ENCODE results near the gene C20orf173. TPM values are rescaled to one million over a fixed set of nuclear protein-coding genes. Genes with fewer than 3 reads are reported as not detected.
"Not testable (repeated sequence)": the region's sequence is repeated elsewhere in the genome, so short reads cannot be mapped to it uniquely, and the experiment has no call there.

Gene C20orf173
- total RNA-seq, 4 donors from 2014 or later: not detected

DNA sequence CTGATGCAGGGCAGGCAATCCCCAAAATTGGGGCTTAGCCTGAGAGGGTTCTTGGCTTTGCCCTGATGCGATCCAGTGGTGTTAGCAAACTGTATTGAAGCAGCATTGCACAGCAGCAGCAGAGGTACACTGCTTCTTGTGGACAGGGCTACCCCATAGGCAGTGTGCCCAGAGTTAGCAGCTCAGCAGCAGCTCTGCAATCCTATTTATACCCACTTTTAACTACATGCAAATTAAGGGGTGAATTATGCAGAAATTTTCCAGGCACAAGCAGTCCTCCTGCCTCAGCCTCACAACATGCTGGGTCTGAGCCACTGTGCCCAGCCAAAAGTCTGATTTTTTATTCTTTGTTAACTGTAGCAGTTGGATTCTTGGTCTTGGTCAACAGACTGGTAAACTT, 3.8 kb downstream of the C20orf173 start:
- Histone ChIP-seq H3K4me3 (no peak overlapping the region), H3K36me3 (no peaks in the 10 kb centered on the region), H3K27ac (no peak overlapping the region), H3K27me3 (no peaks in the 10 kb centered on the region), H3K4me1 (no peaks in the 10 kb centered on the region), H3K9me3 (no peaks in the 10 kb centered on the region)
- TF ChIP-seq EP300 (IDR thresholded peaks at IDR 0.05) (no peak), POLR2A (IDR thresholded peaks at IDR 0.05) (no peak)
- TF ChIP-seq, protein P1, sequence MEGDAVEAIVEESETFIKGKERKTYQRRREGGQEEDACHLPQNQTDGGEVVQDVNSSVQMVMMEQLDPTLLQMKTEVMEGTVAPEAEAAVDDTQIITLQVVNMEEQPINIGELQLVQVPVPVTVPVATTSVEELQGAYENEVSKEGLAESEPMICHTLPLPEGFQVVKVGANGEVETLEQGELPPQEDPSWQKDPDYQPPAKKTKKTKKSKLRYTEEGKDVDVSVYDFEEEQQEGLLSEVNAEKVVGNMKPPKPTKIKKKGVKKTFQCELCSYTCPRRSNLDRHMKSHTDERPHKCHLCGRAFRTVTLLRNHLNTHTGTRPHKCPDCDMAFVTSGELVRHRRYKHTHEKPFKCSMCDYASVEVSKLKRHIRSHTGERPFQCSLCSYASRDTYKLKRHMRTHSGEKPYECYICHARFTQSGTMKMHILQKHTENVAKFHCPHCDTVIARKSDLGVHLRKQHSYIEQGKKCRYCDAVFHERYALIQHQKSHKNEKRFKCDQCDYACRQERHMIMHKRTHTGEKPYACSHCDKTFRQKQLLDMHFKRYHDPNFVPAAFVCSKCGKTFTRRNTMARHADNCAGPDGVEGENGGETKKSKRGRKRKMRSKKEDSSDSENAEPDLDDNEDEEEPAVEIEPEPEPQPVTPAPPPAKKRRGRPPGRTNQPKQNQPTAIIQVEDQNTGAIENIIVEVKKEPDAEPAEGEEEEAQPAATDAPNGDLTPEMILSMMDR (IDR thresholded peaks at IDR 0.05): no peak
- WGBS, 2 donors: 100% methylated on average over 1 of the region's 1 CpG
- DNase-seq (ENCODE audit: low spot score in 2 of 2): no peak

DNA sequence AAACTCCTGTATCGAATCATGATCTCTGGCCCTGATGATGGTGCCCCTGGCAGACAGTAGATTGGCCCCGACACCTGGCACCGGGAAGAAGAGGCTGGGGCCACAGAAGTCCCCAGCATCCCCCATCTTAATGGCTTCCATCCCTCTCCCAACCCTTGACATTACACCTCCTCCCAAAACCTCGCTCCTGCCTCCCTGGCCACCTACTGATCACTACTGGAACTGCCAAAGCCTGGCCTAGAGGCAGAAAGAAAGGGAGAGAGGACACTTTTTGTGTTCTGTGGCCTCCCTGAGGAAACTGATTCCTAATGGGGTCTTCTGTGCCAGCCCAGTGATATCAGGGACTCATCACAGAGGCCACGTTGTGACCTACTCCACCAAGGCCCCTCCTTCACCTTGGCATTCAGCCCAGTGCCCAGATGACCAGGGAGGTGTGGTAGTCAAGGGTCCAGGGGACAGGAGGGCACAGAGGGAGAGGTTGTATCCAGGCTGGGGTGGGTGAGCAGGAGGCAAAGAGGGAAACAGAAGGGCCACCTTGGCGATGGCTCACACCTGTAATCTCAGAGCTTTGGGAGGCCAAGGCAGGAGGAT, 6.1 kb downstream of the C20orf173 start:
- Histone ChIP-seq H3K4me3 (no peak overlapping the region), H3K4me1 (no peaks in the 10 kb centered on the region), H3K9me3 (no peaks in the 10 kb centered on the region), H3K27me3 (no peaks in the 10 kb centered on the region), H3K27ac (no peak overlapping the region), H3K36me3 (no peaks in the 10 kb centered on the region)
- peak in 1 of 2 donors; percentile 22 for DNase-seq (ENCODE audit: low spot score in 2 of 2)
- 72 to 79% methylated on average over 6 of the region's 6 CpGs for WGBS, 2 donors
- no peak for TF ChIP-seq POLR2A (IDR thresholded peaks at IDR 0.05)
- TF ChIP-seq, protein P1 (IDR thresholded peaks at IDR 0.05): peak in 2 of 5 experiments; percentile 17 to 24
- no peak for TF ChIP-seq EP300 (IDR thresholded peaks at IDR 0.05)

DNA sequence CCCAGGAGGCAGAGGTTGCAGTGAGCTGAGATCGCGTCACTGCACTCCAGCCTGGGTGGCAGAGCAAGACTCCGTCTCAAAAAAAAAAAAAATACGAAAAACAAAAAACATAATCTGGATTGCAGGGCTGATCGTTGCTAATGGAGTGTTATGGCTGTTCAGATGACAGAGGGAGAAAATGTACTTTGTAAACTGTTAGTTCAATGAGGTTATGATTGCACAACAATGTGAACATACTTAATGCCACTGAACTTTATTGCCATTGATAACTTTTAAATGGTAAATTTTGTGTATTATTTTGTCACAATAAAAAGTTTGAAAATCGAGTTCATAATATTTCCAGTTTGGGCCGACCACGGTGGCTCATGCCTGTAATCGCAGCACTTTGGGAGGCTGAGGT, 10.5 kb downstream of the C20orf173 start:
- no peaks in the 10 kb centered on the region for H3K9me3 ChIP-seq
- H3K4me1 ChIP-seq: no peaks in the 10 kb centered on the region

DNA sequence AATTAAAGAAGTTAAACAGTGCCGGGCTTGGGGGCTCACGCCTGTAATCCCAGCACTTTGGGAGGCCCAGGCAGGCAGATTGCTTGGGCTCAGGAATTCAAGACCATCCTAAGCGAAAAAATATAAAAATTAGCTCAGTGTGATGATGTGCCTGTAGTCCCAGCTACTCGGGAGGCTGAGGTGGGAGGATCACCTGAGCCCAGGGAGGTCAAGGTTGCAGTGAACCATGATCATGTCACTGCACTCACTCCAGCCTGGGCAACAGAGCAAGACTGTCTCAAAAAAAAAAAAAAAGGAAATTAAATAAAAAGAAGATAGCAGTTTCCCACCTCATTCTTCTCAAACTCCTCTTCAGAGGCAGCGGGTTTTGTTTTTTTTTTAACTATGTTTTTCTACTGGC, 11.7 kb downstream of the C20orf173 start:
- not testable (repeated sequence) for H3K27ac ChIP-seq; H3K27me3 ChIP-seq; H3K9me3 ChIP-seq; DNase-seq (ENCODE audit: low spot score in 2 of 2); H3K4me3 ChIP-seq; H3K4me1 ChIP-seq
- peaks cover 0 to 31% (median 0%) of the 10 kb centered on the region in 3 donors for H3K36me3 ChIP-seq
- 84 to 94% methylated on average over 5 of the region's 5 CpGs for WGBS, 2 donors

More for the DNA sequence above, 10.5 kb downstream of the C20orf173 start:
- Histone ChIP-seq H3K27me3 (no peaks in the 10 kb centered on the region), H3K36me3 (peaks cover 0 to 19% (median 0%) of the 10 kb centered on the region in 3 donors), H3K4me3 (no peak overlapping the region), H3K27ac (no peak overlapping the region)
- no peak for DNase-seq (ENCODE audit: low spot score in 2 of 2)
- WGBS, 2 donors: 84 to 87% methylated on average over 9 of the region's 9 CpGs
- no peak for TF ChIP-seq POLR2A (IDR thresholded peaks at IDR 0.05)
- TF ChIP-seq, protein P1 (IDR thresholded peaks at IDR 0.05): no peak
- TF ChIP-seq EP300 (IDR thresholded peaks at IDR 0.05): no peak

DNA sequence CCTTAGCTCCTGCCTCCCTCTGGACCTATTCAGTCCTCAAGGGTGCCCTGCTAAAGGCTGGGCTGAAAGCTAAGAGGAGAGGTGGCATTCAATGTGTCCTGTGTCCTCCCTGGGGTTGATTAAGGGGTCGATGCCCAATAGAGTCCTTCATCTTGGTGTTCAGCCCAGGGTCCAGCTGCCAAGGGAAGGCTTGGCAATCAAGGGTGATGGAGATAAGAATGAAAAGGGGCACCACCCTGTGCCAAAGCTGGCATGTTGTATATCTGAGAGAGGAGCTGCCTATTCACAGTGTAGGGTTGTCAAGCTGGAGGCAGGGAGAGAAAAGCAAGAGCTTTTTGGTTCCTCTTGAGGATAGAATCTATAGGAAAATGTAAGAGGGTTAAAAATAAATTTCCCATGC, 12.3 kb downstream of the C20orf173 start:
- H3K27me3 ChIP-seq: no peaks in the 10 kb centered on the region
- H3K36me3 ChIP-seq: peaks cover 0 to 37% (median 0%) of the 10 kb centered on the region in 3 donors
- TF ChIP-seq, protein P1 (IDR thresholded peaks at IDR 0.05): no peak
- no peak for TF ChIP-seq POLR2A (IDR thresholded peaks at IDR 0.05)
- no peak for TF ChIP-seq EP300 (IDR thresholded peaks at IDR 0.05)
- DNase-seq (ENCODE audit: low spot score in 2 of 2): no peak
- H3K4me3 ChIP-seq: no peak overlapping the region
- H3K27ac ChIP-seq: no peak overlapping the region
- no peaks in the 10 kb centered on the region for H3K9me3 ChIP-seq
- 69 to 88% methylated on average over 1 of the region's 1 CpG for WGBS, 2 donors
- H3K4me1 ChIP-seq: no peaks in the 10 kb centered on the region
